Neutrophil (primary cell): ENCODE data around the gene PLGRKT.

Experiments used
- H3K27ac ChIP-seq: fragments of 200-600 bp; sonication (generic); 2 replicates; pipeline ENCODE4 v1.5.1; 2016; ENCODE audit warnings: mild to moderate bottlenecking, moderate library complexity
- H3K27me3 ChIP-seq: fragments of 200-600 bp; sonication (generic); 2 replicates; pipeline ENCODE4 v1.6.0; 2016; ENCODE audit warnings: mild to moderate bottlenecking
- H3K36me3 ChIP-seq: fragments of 200-600 bp; sonication (generic); 2 replicates; pipeline ENCODE4 v1.5.1; 2017
- H3K4me1 ChIP-seq, 2 experiments: fragments of 200-600 bp in 1 of 2; sonication (generic) in 1 of 2; 1 replicate in 1 of 2; 2 replicates in 1 of 2; pipeline versions ENCODE4 v1.5.1 to v1.6.1; 2013 to 2016; ENCODE audit warnings: low read depth in 1 of 2, low read length in 1 of 2, mild to moderate bottlenecking in 1 of 2, moderate library complexity in 1 of 2; ENCODE audit not compliant: control insufficient read depth in 1 of 2, insufficient read depth in 1 of 2
- H3K4me3 ChIP-seq, 2 experiments: fragments of 200-600 bp in 1 of 2; sonication (generic) in 1 of 2; 1 replicate in 1 of 2; 2 replicates in 1 of 2; pipeline ENCODE4 v1.5.1; 2013 to 2016; ENCODE audit warnings: low read depth in 1 of 2, low read length in 1 of 2, mild to moderate bottlenecking in 1 of 2, moderate library complexity in 1 of 2
- H3K9me3 ChIP-seq: fragments of 200-600 bp; sonication (generic); 2 replicates; pipeline ENCODE4 v1.5.1; 2016
- CTCF ChIP-seq: fragments of 200-600 bp; sonication (generic); IDR thresholded peaks from 2 replicates; pipeline ENCODE4 v1.5.1; 2016; ENCODE audit warnings: antibody characterized with exemption

PLGRKT gene

GRCh38 chr9:5459289-5459829 lies 21.6 kb upstream of the PLGRKT start:
- TF ChIP-seq CTCF: no peak

GRCh38 chr9:5455181-5455580 lies 17.5 kb upstream of the PLGRKT start:
- no peak overlapping the region for H3K27ac ChIP-seq
- TF ChIP-seq CTCF: no peak
- H3K4me3 ChIP-seq: no peak overlapping the region
- H3K36me3 ChIP-seq: no peaks in the 10 kb centered on the region
- H3K27me3 ChIP-seq: no peaks in the 10 kb centered on the region
- H3K9me3 ChIP-seq: no peaks in the 10 kb centered on the region
- peaks cover 36 to 53% of the 10 kb centered on the region in 2 experiments for H3K4me1 ChIP-seq

More at GRCh38 chr9:5459289-5459829, 21.6 kb upstream of the PLGRKT start:
- Histone ChIP-seq H3K9me3 (no peaks in the 10 kb centered on the region), H3K4me3 (peak overlapping the region in 1 of 2 experiments; percentile 2), H3K27ac (peak overlapping the region; percentile 83), H3K36me3 (no peaks in the 10 kb centered on the region), H3K4me1 (peaks cover 26 to 31% of the 10 kb centered on the region in 2 experiments), H3K27me3 (no peaks in the 10 kb centered on the region)

- H3K27me3 ChIP-seq: no peaks in the 10 kb centered on the region
- TF ChIP-seq CTCF: no peak
- no peak overlapping the region for H3K27ac ChIP-seq
- H3K4me1 ChIP-seq: peaks cover 26 to 46% of the 10 kb centered on the region in 2 experiments
- H3K4me3 ChIP-seq: no peak overlapping the region
- no peaks in the 10 kb centered on the region for H3K36me3 ChIP-seq
- no peaks in the 10 kb centered on the region for H3K9me3 ChIP-seq
Measured at GRCh38 chr9:5453673-5454072, 15.9 kb upstream of the PLGRKT start.

- H3K36me3 ChIP-seq: no peaks in the 10 kb centered on the region
- no peak overlapping the region for H3K4me3 ChIP-seq
- TF ChIP-seq CTCF: no peak
- H3K27me3 ChIP-seq: no peaks in the 10 kb centered on the region
- no peaks in the 10 kb centered on the region for H3K9me3 ChIP-seq
- H3K4me1 ChIP-seq: peaks cover 22 to 40% of the 10 kb centered on the region in 2 experiments
- no peak overlapping the region for H3K27ac ChIP-seq
Measured at GRCh38 chr9:5453004-5453403, 15.3 kb upstream of the PLGRKT start.

- Histone ChIP-seq H3K9me3 (no peaks in the 10 kb centered on the region), H3K27ac (peak overlapping the region; percentile 52), H3K27me3 (no peaks in the 10 kb centered on the region), H3K36me3 (no peaks in the 10 kb centered on the region), H3K4me3 (no peak overlapping the region), H3K4me1 (peaks cover 22 to 38% of the 10 kb centered on the region in 2 experiments)
- no peak for TF ChIP-seq CTCF
Measured at GRCh38 chr9:5452286-5452609, 14.5 kb upstream of the PLGRKT start.
